Fibroblast of mammary gland (primary cell): ENCODE data around the gene RARS2.
A peak's percentile ranks its signal among the peaks of the same experiment; 100 is the strongest.

Experiments
- DNase-seq: peaks from one replicate; pipeline ENCODE4 v3.0.0-alpha.2; 2010; ENCODE audit warnings: low read depth
- H3K4me3 ChIP-seq: 2 replicates; pipeline ENCODE4 v1.5.1; 2011; ENCODE audit warnings: low read depth, mild to moderate bottlenecking, low read length, moderate library complexity; ENCODE audit not compliant: control insufficient read depth
- CTCF ChIP-seq: conservative IDR thresholded peaks from 2 replicates; pipeline ENCODE4 v1.5.1; 2011; ENCODE audit warnings: low read depth, low read length, inconsistent platforms; ENCODE audit not compliant: control insufficient read depth, insufficient read depth

Gene RARS2

DNA sequence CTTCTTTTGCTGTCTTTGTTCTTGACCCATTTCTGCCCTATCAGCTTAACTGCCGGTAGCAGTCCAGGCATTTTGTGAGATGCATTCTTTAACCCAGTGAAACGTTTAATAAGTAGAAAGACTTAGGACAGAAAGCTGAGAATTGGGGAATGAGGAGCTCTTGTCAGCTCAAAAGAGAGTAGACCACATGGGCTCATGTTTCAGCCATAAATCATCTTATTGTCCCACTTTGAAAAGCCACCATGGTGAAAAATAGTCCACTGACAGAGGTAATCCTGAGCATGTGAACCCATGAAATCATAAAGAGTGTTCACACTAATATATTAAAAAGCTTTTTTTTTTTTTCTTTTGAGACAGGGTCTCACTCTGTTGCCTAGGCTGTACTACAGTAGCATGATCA lies 16.4 kb upstream of the RARS2 start:
- no peak for TF ChIP-seq CTCF
- no peak for DNase-seq

GRCh38 chr6:87600576-87600975 lies 10.8 kb upstream of the RARS2 start:
- no peak for DNase-seq

More for the DNA sequence above, 16.4 kb upstream of the RARS2 start:
- H3K4me3 ChIP-seq = no peak overlapping the region

DNA sequence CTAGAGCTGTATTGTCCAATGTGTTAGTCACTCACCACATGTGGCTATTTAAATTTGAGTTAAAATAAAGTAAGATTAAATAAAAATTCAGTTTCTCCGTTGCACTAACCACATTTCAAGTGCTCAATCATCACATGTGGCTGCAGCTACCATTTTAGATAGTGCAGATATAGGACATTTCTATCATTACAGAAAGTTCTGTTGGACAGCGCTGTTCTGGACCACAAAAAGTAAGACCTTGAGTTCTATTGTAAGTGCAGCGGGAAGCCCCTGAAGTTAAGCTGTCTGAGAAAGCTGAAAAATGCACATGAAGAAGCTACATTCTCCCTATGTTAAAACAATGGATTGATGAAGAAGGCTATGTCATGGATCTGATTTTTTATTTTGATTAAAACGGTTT lies 1.2 kb upstream of the RARS2 start:
- peak; percentile 12 for DNase-seq
- no peak for TF ChIP-seq CTCF
- H3K4me3 ChIP-seq = peak overlapping the region; percentile 68

More at GRCh38 chr6:87600576-87600975, 10.8 kb upstream of the RARS2 start:
- no peak overlapping the region for H3K4me3 ChIP-seq
- TF ChIP-seq CTCF = no peak

- no peak for DNase-seq
- TF ChIP-seq CTCF = no peak
- H3K4me3 ChIP-seq = peak overlapping the region; percentile 68
Observed at GRCh38 chr6:87590417-87590880, 662 bp upstream of the RARS2 start.

GRCh38 chr6:87588756-87589407 lies 905 bp downstream of the RARS2 start:
- peak overlapping the region; percentile 68 for H3K4me3 ChIP-seq
- TF ChIP-seq CTCF = no peak
- peak; percentile 51 for DNase-seq

GRCh38 chr6:87586371-87587077 lies 3.3 kb downstream of the RARS2 start:
- no peak for DNase-seq
- no peak for TF ChIP-seq CTCF
- H3K4me3 ChIP-seq = no peak overlapping the region
